Measurements from ENCODE around the gene UBA52.
"Not testable (repeated sequence)": the region's sequence is repeated elsewhere in the genome, so short reads cannot be mapped to it uniquely, and the experiment has no call there.

UBA52 gene

GRCh38 chr19:18557411-18558201 is 14.1 kb upstream of the UBA52 start, which contains the start of gene KXD1:
KXD1 (plus strand) TSS chr19:18557870; CDS start chr19:18562057, 4,187 bp downstream.
- DNase-seq: peak; percentile 65

GRCh38 chr19:18558202-18558555 is 13.5 kb upstream of the UBA52 start:
- DNase-seq: no peak

- no peak for DNase-seq
Measured at GRCh38 chr19:18558604-18559003, 13.1 kb upstream of the UBA52 start.

GRCh38 chr19:18559685-18560084 is 12.0 kb upstream of the UBA52 start:
- no peak for DNase-seq

GRCh38 chr19:18562086-18562485 is 9.6 kb upstream of the UBA52 start:
- DNase-seq: no peak

- DNase-seq: no peak
Measured at GRCh38 chr19:18566953-18567352, 4.7 kb upstream of the UBA52 start.

GRCh38 chr19:18568367-18568766 is 3.3 kb upstream of the UBA52 start:
- DNase-seq: no peak

GRCh38 chr19:18574691-18575291 is 3.1 kb downstream of the UBA52 start:
- no peak for DNase-seq

- no peak for DNase-seq
Measured at GRCh38 chr19:18576383-18576782, 4.7 kb downstream of the UBA52 start.

- no peak for DNase-seq
Measured at GRCh38 chr19:18577365-18577914, 5.8 kb downstream of the UBA52 start.

GRCh38 chr19:18580311-18580710 is 8.7 kb downstream of the UBA52 start:
- DNase-seq: no peak

GRCh38 chr19:18586306-18586705 is 14.6 kb downstream of the UBA52 start:
- DNase-seq: no peak

- no peak for DNase-seq
Measured at GRCh38 chr19:18587561-18587960, 15.9 kb downstream of the UBA52 start.

- DNase-seq: no peak
Measured at GRCh38 chr19:18587962-18588610, 16.4 kb downstream of the UBA52 start.

- peak; percentile 83 for DNase-seq
Measured at GRCh38 chr19:18588611-18589379, 17.1 kb downstream of the UBA52 start, which contains the start of gene REX1BD. REX1BD (plus strand) TSS chr19:18588798; CDS start chr19:18588802, 4 bp downstream.

GRCh38 chr19:18589380-18590272 is 18.0 kb downstream of the UBA52 start:
- DNase-seq: peak; percentile 65

GRCh38 chr19:18590273-18591272 is 18.9 kb downstream of the UBA52 start:
- peak; percentile 87 for DNase-seq

- no peak for DNase-seq
Measured at GRCh38 chr19:18591735-18592385, 20.2 kb downstream of the UBA52 start.

- not testable (repeated sequence) for DNase-seq
Measured at GRCh38 chr19:18592732-18593131, 21.1 kb downstream of the UBA52 start.

Measured in 8988T (cell line).